ENCODE data around the gene SLC7A6OS. TPM values are rescaled to one million over a fixed set of nuclear protein-coding genes. Genes with fewer than 3 reads are reported as not detected.

SLC7A6OS gene
- total and polyA plus RNA-seq, 2 experiments from 2014 or later, result 16.4 to 17.9 TPM

- Histone ChIP-seq H3K4me3 (no peak overlapping the region), H3K9me2 (ENCODE audit: insufficient read depth) (no peaks in the 10 kb centered on the region), H3K4me1 (ENCODE audit: insufficient read depth) (no peaks in the 10 kb centered on the region), H3K79me2 (replicated peaks; ENCODE audit: insufficient read depth) (no peaks in the 10 kb centered on the region), H4K20me1 (replicated peaks; ENCODE audit: insufficient read depth) (no peaks in the 10 kb centered on the region; the same call in 1 of the 2 replicates), H3K4me2 (no peak overlapping the region), H3K36me3 (ENCODE audit: insufficient read depth) (peaks cover 3% of the 10 kb centered on the region; the same call in 1 of the 2 replicates), H3F3A (replicated peaks; ENCODE audit: low read depth) (no peaks in the 10 kb centered on the region), H3K27me3 (ENCODE audit: insufficient read depth) (no peaks in the 10 kb centered on the region), H2AFZ (no peak overlapping the region), H3K27ac (ENCODE audit: low read depth) (no peak overlapping the region)
- TF ChIP-seq ZNF114 (CRISPR knock-in tag; IDR thresholded peaks at IDR 0.05) (no peak), CREB1 (CRISPR knock-in tag; IDR thresholded peaks at IDR 0.05; ENCODE audit: low read depth) (no peak), ETS1 (IDR thresholded peaks at IDR 0.05) (no peak), EZH2 (IDR thresholded peaks at IDR 0.05; ENCODE audit: low read depth, unreplicated experiment) (no peak), CTCF (conservative IDR thresholded peaks at IDR 0.05; ENCODE audit: low read depth in 2 of 2) (no peak), POLR2AphosphoS5 (IDR thresholded peaks at IDR 0.05; ENCODE audit: low read depth) (no peak), EZH2phosphoT487 (IDR thresholded peaks at IDR 0.05; ENCODE audit: unreplicated experiment) (no peak), NANOG (IDR thresholded peaks at IDR 0.05; ENCODE audit: borderline replicate concordance) (no peak), JUNB (IDR thresholded peaks at IDR 0.05; ENCODE audit: unreplicated experiment) (no peak), STAT1 (IDR thresholded peaks at IDR 0.05; ENCODE audit: unreplicated experiment) (no peak), ZNF331 (CRISPR knock-in tag; IDR thresholded peaks at IDR 0.05; ENCODE audit: low read depth) (no peak), REST (IDR thresholded peaks at IDR 0.05; ENCODE audit: unreplicated experiment) (no peak), ZNF462 (CRISPR knock-in tag; IDR thresholded peaks at IDR 0.05) (no peak)
- no peak overlapping the region for H3K4me3 Mint-ChIP-seq
- peaks cover 4% of the 10 kb centered on the region; the same call in 2 of the 3 replicates for H3K4me1 Mint-ChIP-seq
- no peaks in the 10 kb centered on the region for H3K9me3 Mint-ChIP-seq
- peaks cover 7% of the 10 kb centered on the region for H3K27me3 Mint-ChIP-seq (ENCODE audit: insufficient read depth, low read depth, poor library complexity)
- DNase-seq (ENCODE audit: low spot score) (no peak), ATAC-seq (no peak)
- no peak overlapping the region; the same call in 1 of the 2 replicates for H3K27ac Mint-ChIP-seq
- H3K36me3 Mint-ChIP-seq (ENCODE audit: low read depth), result peaks cover 15% of the 10 kb centered on the region
Measured at GRCh38 chr16:68357521-68357922, 46.8 kb upstream of the SLC7A6OS start.
